Activated effector memory CD4-positive, alpha-beta T cell treated with anti-CD3 and anti-CD28 coated beads, Interleukin-2, amount 50 U/mL, for 16 hours (primary cell): ENCODE results near the gene HSFX3.
"Not testable (repeated sequence)": the region's sequence is repeated elsewhere in the genome, so short reads cannot be mapped to it uniquely, and the experiment has no call there.

Source experiments
- DNase-seq: peaks from one replicate; pipeline ENCODE4 v3.0.0-alpha.2; 2020

HSFX3 gene, protein sequence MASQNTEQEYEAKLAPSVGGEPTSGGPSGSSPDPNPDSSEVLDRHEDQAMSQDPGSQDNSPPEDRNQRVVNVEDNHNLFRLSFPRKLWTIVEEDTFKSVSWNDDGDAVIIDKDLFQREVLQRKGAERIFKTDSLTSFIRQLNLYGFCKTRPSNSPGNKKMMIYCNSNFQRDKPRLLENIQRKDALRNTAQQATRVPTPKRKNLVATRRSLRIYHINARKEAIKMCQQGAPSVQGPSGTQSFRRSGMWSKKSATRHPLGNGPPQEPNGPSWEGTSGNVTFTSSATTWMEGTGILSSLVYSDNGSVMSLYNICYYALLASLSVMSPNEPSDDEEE

DNA sequence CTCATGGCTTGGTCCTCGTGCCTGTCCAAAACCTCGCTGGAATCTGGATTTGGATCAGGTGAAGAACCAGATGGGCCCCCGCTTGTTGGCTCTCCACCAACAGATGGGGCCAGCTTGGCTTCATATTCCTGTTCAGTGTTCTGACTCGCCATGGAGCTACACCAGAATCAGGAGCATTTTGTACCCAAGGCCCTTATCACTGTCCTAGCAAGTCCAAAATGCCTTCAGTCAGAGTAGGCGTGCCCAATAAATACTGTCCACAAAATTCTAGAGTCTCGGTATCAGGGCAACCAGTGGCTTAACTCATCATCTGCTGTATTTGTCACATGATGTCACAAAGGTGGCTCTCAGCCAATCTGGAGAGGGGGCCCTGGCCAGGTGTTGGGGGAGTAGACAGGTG lies at the start of gene HSFX3:
Gene HSFX3, minus strand, starts transcription at position 224 of the 400 bp plus-strand sequence. Its CDS starts 72 bp downstream, at position 152.
- not testable (repeated sequence) for DNase-seq

DNA sequence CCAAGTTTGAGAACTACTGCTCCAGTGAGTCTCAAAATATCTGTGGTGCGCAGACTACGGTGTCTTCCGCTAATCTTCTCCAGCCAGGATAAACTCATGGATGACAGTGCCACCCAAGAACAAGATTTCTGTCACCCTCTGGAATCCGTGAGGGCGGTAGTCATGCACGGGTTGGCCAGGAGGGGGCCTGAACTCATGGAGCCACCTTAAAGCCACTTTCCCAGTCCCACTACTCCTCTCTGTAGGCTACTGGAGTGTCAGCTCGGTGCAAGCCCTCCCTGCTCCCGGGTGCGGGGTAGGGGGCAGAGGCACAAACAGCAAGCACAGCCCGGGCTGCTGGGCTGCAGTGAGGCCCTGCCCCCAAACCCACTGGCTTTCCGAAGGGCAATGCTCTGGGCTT lies 48.9 kb upstream of the HSFX3 start:
- not testable (repeated sequence) for DNase-seq

DNA sequence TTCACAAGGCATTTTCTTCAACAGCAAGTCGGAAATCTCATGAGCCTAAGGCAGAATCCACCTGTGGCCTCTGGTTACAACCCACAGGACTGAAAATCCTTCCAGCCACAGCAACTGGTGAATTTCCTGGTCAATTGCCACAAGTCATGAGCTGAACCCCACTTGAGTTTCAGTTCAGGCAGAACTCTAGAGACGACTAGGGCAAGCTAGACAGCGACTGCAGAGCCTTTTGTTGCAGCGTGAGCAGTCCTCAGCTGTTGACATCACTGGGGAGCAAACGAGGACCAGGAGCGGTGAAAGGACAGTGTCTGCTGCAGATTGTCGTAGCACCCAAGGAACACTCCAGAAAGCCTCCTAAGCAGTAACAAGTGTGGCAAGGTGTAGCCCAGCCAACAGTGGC lies 46.2 kb upstream of the HSFX3 start:
- not testable (repeated sequence) for DNase-seq

DNA sequence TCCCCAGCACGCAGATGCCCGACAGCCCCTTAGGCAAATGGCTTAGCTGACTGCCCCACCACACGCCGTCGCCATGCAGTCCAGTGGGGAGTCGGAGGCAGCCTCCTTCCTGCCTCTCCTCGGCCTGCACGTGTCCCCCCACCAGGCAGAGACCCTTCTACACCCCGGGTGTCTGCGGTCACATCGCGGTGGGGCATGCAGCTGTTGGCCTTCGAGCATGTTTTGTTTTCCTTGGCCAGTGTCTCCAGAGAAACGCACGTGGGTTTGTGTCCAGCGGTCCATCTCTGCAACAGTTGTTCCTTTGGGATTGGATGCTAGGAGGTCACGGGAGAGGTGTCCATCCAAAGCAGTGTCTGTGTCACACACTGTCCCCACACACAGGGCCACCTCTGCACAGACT lies 45.5 kb upstream of the HSFX3 start, which contains the start of gene HSFX2:
Gene HSFX2, minus strand, starts transcription at position 101 of the 400 bp plus-strand sequence. CDS start 614 bp downstream, outside the sequence.
- not testable (repeated sequence) for DNase-seq

DNA sequence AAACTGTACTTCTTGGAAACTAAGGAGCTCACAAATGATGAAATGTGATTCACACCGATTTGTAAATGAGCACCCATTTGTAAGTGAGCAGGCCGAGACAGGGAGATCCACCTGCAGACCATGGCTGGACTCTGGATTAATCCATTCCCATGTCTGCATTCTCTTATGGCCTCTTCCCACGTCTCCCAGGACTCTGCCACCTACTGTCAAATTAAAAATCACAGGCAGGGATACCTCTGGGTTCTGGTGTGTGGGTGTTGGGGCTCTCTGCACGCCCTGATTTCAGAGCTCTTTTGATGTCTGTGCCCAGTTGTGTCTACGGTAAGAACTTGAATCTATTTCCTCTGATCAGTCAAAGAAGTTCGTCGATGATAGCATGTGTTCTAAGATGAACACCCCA lies 41.3 kb upstream of the HSFX3 start:
- DNase-seq = not testable (repeated sequence)

DNA sequence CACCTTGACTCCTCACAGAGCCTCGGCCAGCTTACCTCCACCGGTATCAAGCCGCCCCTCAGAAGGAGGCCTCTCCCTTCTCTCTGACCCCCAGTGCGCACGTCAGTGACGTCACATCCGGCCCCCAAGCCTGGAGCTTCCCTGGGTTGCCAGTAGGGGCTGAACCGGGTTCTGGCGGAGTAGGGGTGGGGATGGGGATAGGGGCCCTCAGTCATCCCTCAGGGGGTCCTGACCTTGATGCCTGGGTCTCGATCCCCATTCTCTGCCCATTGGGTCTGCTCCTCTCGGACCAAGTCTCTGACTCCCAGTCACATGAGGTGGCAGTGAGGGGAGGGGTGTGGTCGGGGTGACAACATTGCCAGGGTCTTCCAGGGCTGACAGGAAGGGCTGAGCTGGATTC lies 37.6 kb upstream of the HSFX3 start, which contains the start of gene MAGEA9B:
Gene MAGEA9B, minus strand, starts transcription at position 101 of the 400 bp plus-strand sequence. CDS start 4,280 bp downstream, outside the sequence.
- not testable (repeated sequence) for DNase-seq

DNA sequence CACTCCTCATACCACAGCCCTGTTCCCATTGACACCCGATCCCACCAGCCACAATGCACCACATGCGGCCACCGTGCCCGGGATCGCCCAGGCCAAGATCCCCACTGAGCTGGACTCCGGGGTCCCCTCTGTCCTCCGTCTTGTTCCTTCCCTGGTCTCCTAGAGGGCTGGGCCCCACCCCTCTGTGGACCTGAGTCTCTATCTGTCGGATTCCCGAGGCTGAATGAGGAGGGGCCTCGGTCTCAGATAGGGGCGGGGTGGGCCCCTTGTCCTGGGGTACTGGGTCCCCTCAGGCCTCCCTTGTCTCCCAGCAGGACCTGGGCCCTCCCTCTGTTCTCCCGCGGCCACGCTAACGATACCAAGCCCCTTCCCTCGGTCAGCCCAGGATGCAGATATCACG lies 35.9 kb upstream of the HSFX3 start:
- DNase-seq = not testable (repeated sequence)

DNA sequence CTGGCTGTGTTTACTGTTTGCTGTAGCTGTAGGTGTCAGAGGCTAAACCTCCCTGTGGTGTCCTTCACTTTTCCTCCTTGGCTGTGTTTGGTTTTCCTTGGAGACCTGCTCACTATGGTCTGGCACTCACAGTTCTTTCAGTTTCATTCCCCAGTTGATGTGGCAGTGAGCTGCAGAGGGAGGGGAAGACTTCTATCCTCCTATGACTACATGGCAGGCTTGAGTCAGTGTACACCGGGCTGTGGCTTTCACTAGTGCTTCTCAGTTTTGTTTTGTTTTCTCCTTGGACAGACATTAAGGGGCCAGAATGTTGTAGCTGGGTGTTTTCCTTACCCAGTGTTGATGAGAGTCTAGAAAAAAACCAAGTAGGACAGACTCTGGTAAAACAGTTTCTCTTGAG lies 23.7 kb upstream of the HSFX3 start:
- DNase-seq = not testable (repeated sequence)

DNA sequence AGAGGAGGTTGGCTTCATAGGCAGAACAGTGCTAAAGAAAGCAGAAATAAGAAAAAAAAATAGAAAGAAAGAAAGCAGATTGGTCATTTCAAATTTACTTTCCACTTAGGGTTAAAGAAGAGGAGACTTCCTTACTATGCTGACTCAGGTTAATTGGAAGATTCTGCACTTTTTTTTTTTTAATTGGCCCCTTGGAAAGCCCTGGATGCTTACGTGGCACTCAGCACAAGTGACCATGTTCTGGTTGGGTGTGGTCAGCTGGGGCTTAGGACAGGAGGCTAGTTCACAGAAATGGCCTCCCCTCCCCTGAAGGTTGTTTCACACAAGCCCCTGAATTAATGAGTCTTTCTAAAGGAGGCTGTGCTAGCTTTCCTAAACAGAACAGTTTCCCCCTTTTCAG lies 23.0 kb upstream of the HSFX3 start:
- no peak for DNase-seq

DNA sequence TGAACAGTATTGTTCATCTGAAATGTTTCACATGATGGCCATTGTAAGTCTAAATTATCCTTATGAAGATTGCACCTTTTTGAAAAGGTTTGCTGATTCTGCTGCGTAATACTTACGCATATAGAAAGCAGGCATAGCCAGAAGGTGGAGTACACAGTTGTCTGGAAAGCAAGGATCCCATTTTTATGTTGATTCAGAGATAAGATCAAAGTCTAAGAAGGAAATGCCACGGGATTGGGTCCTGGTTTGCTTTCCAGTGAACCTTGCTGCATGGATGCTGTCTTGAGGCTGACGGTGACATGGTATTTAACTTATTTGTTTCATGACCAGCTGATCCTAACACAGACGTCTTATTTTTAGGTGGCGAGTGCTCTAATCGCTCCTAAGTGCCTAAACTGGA lies 22.0 kb upstream of the HSFX3 start:
- DNase-seq = no peak

DNA sequence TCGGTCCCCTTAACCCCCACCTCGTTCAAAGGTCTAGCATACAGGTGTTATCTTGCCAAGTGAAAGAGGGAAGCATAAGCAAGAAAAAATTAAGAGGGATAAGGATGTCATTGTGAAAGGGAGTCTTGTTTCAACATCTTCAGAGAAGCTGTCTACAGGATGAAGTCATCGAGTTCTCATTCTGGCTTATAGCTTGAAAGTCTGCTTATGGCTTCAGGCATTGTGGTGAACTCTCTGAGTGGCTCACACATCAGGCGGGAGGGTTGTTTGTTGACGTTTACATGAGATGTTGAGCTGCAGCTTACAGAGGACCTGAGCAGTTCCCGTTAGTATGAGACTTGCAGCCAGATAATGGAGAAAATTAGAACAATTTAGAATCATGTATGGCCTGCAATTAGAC lies 20.9 kb upstream of the HSFX3 start:
- DNase-seq = no peak

DNA sequence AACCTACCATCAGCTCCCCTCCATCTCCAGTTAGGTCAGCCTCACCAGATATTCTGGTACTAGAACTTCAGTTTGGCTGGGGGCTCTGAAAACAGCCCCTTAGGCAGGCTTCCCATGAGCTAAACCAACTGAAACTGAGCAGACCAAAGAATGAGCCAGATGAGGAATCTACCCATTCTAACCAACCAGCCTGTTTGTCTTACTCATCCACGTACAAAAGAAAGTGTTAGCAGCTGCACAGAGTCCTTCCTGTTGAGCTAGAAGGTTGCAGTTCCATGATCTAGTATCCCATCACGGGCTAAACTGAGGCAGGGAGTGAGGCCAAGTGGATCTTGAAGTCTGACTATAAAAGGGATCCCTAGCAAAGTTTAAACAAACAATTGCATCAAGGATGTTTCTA lies 20.0 kb upstream of the HSFX3 start:
- no peak for DNase-seq

DNA sequence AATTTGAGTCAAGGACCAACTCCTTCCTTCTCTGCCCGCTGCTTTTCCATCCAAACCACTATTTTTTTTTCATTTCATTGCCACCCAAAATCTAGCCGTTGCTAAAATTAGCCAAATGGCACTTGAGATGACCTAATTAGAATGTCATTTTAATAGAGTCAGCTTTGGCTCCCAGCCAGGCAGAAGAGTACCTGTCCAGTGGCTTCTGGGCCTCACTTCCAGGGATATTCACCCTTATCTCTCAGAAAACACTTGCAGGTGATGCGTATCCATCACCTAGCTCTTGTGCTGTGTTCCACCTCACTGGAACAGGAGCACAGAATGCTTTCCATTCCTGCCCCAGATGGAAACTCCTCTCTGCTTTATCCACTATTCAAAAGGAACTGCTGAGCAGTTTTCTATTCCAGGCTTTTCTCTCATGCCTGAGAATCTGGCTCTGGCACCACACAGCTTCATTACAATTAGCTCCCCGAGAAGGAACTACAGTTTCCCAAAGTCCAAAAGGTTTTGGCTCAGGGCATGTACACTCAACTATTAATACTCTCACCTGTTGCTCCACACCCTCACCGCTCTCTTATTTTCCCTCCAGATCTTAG lies 19.1 kb upstream of the HSFX3 start:
- no peak for DNase-seq

DNA sequence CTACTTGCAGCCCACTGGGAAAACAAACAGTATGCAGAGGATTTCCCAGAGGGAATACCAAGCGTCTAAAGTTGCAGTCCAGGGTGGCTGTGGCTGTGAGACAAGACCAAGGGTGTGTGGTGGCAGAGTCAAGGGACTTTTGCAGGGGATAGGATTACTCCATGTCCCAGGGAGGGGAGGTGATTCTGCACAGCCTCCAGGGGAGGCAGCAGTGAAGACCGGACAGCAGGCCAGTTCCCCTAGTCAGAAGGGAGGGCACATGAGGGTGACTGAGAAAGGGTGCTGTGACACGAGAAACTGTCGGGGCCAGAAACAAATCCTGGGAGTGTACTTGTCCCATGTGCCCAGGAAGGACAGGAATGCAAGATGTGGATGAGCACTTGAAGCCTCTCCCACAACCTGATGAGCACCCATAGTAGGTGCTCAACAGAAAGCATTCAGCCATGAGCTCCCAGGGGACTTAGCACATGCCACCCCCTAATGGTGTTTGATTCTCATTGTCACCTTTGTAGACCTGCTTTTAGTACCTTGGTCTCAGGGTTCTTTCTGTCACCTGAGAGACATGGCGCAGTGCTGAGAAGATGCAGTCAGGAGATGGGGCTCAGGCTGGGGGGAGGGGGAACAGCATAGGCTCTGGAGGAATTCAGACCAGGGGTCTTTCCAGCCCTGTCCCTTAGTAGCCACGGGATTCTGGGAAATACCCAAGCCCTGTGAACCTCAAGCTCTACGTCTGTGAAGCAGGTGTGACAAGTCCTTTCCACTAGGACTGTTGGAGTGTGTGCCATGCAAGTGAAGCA lies 18.1 kb upstream of the HSFX3 start:
- no peak for DNase-seq

DNA sequence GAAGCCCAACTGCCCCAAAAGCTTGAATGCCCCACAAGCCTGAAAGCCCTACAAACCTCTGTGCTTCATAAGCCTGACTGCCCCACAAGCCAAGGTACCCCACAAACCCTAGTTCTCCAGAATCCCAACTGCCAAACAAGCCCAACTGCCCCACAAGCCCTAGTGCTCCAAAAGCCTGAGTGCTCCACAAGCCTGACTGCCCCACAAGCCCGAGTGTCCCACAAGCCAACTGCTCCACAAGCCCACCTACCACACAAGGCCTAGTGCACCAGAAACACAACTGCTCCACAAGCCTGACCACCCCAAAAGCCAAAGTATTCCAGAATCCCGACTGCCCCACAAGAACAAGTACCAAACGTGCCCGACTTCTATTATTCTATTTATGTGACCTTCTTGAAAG lies 13.6 kb upstream of the HSFX3 start:
- no peak for DNase-seq

DNA sequence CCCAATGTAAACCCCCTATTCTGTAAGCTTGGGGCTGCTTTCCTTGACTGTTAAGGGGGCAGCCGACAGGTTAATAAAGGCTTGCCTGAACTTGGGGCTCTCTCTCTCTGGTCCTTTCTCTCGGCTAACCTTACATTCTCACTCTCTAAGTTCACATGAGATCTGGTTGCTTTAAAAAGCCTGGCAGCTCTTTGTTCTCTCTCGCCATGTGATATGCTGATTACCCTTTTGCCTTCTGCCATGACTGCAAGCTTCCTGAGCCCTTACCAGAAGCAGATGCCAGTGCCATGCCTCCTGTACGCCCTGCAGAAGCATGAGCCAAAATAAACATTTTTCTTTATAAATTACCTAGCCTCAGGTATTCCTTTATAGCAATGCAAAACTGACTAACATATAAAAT lies 5.5 kb upstream of the HSFX3 start:
- DNase-seq = not testable (repeated sequence)

DNA sequence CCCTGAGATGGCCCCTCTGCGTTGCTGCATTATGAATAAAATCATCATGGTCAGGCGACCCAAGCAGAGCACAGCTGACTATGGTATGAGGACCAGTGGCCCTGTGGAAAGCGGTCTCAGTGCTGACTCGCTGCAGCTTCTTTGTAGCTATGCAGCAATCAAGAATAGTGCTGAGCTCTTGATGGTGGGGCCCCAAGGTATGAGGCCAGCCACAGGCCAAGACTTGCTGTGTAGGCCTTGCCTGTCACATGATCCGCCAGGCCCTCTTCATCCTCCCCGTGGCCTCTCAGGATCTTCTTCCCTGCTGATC lies 2.2 kb upstream of the HSFX3 start:
- DNase-seq = not testable (repeated sequence)

DNA sequence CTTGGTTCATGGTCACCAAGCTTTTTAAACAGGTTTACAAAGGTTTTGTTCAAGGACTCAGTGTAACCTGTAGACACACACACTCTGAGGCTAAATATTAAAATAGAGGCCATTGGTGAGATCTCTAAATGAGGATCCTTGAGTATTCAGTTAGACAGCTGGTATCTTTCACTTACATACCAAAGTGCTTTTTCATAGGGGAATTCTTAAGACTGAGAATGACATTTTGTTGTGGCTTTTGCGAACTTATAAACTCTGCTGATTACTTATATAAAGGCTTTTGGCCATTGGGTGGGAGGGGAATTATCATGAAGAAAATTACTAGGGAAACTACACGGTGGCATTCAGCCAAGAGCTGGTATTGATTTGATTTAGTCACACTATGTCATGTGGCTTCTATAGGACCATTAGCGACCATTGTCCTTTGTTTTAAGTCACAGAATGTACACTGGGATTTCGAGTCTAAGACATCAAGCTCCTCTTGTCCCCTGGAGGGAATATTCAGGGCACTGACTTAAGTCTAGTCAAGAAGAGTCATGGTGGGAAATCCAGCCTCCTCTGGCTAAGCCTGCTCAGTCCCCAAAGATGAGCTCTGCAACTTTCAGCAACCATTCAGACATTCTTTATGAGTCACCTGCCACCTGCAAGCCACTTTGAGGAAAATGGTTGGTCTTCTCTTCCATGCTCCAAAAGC lies 1.7 kb upstream of the HSFX3 start:
- DNase-seq = not testable (repeated sequence)

DNA sequence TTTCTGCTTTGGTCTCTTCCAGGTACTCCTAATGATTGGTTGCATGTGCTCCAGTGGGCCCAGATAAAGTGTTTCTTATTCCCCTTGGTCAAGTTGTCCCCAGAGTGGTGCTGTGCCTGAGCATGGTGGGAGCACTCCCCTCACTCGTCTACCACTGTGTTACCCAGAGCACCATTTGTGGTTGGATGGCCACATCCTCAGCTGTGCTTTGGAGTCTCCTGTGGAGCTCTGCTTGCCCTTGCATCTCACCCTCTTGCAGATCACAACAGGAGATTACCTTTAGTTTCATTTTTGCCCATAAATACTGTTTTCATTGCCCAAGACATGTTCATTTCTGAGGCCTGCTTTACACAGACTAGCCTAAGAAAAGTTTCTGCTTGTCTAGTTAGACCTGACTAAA lies 730 bp upstream of the HSFX3 start:
- not testable (repeated sequence) for DNase-seq

DNA sequence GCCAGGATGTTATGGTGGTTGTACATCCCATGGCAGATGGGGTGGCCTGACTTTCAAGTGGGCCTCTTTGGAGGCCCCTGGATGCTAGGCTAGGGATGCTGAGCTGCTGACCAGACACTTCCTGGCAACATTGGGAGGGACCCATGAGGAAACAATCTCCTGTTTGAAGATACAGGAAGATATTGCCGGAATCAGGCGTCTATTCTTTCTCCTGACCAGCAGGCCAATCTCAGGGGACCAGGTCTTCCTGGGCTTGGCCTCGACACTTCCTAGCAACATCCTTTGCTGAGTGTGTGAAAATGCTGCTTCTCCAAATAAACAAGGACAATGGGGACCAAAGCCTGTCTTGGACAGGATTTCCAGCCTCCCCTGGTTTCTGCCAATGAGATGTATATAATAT lies 1.9 kb downstream of the HSFX3 start:
- not testable (repeated sequence) for DNase-seq

DNA sequence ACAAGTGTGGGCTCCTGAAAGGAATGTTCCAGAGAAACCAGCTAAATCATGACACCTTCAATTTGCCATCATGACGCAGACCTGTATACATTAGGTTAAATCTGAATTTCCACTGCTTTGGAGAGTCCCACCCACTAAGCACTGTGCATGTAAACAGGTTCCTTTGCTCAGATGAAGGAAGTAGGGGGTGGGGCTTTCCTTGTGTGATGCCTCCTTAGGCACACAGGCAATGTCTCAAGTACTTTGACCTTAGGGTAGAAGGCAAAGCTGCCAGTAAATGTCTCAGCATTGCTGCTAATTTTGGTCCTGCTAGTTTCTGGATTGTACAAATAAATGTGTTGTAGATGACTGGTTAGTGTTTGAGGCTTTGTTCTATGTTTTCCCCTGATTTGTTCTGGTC lies 2.8 kb downstream of the HSFX3 start:
- DNase-seq = not testable (repeated sequence)

DNA sequence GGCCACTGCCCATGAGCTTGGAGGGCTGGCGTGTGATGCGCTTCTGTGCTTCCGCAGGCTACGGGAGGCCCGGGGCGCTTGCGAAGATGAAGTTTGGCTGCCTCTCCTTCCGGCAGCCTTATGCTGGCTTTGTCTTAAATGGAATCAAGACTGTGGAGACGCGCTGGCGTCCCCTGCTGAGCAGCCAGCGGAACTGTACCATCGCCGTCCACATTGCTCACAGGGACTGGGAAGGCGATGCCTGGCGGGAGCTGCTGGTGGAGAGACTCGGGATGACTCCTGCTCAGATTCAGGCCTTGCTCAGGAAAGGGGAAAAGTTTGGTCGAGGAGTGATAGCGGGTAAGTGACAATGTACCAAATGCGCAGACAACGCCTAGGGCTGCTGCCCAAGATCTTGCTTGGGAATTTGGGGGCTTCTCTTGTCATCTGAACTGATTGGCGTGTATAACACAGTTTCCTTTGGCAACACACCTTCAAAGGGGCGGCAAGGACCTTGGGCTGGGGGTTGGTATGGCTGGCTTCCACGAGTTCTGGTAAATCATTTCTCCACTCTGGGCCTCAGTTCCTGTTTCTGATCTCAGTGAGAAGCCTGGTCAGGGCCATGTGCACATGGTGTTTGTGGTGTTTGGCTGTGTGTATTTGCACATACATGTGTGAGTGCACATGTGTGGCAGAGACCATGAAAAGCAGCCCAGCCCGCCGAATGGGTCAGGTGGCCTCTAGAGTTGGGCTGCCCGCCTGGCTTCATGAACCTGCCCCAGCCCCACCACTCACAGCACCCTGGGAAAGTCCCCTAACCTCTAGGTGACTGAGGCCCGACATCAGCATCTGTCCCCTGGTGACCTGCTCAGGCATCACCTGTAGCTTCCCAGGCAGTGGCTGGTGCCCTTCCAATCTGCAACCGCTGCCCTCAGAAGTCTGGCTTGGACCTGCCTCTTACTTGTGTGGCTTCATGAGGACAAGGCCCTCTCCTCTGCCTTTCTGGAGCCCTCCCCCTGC lies 3.9 kb downstream of the HSFX3 start:
- not testable (repeated sequence) for DNase-seq
